NCI-H345 treated with DMSO at 0.1 percent for 48 hours (cell line): Measurements from ENCODE around the gene TGFB2.

Source experiments
- DNase-seq: peaks from one replicate; lab custom pipeline; 2025; ENCODE audit not compliant: unreplicated experiment; lab: John Stamatoyannopoulos, UW

TGFB2 gene

GRCh38 chr1:218481116-218481775 lies 136.1 kb downstream of the TGFB2 start:
- no peak for DNase-seq

GRCh38 chr1:218482683-218483082 lies 137.5 kb downstream of the TGFB2 start:
- DNase-seq = no peak

GRCh38 chr1:218485241-218485928 lies 140.2 kb downstream of the TGFB2 start:
- DNase-seq = no peak

DNA sequence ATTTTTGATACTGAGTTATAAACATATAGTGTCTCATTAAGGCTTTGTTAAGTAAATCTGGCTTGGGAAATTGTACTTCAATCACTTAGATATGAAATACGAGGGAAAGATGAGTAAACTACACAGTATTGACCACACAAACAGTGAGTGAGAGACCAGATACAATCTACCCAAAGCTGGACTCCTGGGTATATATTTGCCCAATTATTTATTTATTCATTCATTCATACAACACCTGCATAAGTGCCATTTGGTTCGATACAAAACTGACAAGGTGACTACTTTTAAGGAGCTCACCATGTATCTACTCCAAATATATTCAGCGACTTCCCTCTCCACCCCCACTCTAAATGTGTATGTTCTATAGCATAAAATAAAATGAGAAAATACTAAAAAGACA lies 143.4 kb downstream of the TGFB2 start:
- DNase-seq = no peak

- no peak for DNase-seq
Observed at GRCh38 chr1:218488986-218489385, 143.8 kb downstream of the TGFB2 start.

GRCh38 chr1:218490406-218490922 lies 145.3 kb downstream of the TGFB2 start:
- no peak for DNase-seq

GRCh38 chr1:218492874-218493273 lies 147.7 kb downstream of the TGFB2 start:
- no peak for DNase-seq

GRCh38 chr1:218493986-218494385 lies 148.8 kb downstream of the TGFB2 start:
- DNase-seq = no peak
